ENCODE results near the gene IL1RL2.

Gene IL1RL2

DNA sequence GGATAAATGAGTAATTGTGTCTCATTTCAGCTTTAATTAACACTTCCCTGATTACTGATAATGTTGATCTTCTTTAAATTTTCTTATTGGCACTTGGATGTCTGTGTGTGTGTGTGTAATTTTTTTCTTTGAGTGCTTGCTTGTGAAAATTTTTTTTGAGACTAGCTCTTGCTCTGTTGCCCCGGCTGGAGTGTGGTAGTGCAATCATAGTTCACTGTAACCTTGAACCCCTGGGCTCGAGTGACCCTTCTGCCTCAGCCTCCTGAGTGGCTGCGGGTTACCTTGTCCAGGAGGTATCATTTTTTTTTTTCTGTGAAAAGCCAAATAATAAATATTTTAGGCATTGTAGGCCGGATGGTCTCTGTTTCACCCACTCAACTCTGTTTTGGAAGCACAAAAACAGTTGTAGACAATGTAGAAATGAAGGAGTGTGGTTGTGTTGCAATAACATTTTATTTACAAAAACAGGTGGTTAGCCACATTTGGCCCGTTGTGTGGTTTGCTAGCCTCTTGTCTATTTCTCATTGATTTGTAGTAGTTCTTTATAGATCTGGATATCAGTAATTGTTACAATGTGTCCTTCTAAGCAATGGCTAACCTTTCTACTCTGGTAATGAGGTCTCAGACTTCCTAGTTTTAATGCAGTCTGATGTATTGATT, 7.9 kb downstream of the IL1RL2 start:
- no peak for DNase-seq (ENCODE audit: low read depth)

DNA sequence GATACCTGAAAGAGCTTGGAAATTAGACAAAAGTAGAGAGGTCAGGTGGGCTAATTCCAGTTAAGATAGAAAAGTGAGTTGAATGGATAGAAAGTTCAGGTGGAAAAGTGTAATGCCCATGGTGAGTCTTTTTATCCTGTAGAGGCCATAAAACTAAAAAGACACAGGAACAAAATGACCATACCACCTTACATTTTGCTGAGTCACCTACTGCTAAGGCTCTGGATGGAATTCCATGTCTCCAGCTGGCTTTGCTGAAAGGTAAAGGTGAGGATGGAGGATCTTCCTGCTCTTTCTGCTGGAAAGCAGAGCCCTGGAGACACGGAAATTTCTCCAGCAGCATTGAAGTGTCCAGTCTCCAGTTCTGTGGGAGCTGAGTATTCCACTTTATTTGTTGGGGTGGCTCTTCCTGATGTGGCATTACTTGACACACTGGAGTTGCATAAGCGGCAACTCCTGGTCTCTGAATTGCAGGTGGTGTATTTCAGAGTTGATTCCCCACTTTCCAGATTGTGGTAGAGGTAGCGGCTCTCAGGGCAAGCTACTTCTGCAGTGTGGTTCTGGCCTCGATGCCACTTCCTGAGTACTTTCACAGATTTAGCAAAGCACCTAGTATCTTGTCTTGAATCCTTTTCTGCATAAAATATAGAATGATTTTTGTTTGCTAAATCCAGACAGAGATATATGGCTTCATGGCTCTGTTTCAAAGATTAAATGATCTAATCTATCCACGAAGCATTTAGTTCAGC, 10.7 kb downstream of the IL1RL2 start:
- no peak for DNase-seq (ENCODE audit: low read depth)

DNA sequence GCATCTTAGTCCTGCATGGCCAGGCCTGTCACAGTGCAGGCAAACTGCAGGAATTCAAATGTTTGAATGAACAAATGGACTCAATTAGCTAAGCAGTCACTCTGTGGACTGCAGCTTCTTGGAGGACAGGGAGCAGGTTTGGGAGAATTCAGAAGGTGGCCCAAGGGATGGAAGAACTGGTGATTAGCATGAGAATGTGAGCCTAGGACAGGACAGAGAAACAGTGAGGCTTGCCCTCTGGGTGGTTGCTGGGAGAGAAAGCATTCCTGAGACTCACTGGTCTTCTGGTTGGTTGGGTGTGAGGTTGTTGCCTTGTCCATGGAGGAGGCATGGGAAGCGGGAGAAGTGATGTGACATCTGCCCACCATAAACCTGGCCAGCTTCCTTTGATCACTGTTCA, 13.7 kb downstream of the IL1RL2 start:
- no peak for DNase-seq (ENCODE audit: low read depth)

DNA sequence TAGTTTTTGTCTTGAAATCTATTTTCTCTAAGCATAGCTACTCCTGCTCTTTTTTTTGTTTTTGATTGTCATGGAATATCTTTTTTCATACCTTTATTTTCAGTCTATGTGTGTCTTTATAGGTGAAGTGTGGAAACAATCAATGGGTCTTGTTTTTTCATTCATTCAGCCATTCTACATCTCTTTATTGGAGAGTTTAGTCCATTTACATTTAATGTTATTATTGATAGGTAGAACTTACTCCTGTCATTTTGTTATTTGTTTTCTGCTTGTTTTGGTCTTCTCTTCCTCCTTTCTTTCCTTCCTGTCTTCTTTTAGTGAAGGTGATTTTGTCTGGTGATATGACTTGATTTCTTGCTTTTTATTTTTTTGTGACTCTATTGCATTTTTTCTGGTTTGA, 17.8 kb downstream of the IL1RL2 start:
- no peak for DNase-seq (ENCODE audit: low read depth)

DNA sequence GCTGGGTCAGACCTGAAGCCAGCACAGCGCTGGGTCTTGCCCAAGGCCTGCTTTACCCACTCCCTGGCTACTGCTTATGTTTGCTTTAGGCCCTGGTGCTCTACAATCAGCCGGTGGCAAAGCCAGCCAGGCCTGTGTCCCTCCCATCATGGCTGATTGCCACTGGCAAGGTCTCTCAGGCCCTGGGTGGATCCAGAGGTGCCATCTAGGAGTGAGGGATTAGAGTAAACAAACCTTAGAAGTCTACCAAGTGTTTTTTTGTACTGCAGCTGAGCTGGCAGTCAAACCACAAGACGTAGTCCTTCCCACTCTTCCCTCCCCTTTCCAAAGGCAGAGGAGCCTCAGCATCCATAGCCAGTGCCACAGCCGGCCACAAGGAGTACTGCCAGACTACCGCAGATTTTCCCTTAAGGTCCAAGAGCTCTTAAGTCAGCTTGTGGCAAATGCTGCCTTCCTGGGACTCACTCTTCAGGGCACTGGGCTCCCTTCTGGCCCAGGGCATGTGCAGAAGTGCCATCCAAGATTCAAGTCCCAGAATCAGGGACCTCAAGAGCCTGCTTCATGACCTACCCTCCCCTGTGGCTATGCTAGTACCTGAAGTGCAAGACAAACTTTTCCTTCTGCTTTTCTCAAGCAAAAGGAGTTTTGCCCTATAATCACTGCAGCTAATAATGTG, 20.0 kb downstream of the IL1RL2 start:
- DNase-seq (ENCODE audit: low read depth) = no peak

DNA sequence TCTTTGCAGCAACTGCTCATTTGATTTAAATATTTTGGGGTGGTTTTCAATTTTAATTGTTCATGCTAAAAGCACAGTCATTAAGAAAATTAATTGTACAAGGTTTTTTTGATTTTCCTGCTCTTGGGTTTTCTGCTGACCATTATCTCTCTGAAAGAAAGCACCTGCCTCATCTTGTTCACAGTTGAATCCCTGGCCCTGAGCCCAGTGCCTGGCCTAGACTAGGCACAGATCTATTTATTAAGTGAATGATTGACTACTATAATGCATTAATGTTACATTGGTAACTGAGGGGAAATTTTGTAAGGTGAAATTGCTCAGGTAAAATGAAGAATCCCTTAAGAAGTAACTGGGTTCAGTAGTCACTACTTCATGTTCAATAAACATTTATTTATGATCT, 22.0 kb downstream of the IL1RL2 start:
- DNase-seq (ENCODE audit: low read depth) = no peak

DNA sequence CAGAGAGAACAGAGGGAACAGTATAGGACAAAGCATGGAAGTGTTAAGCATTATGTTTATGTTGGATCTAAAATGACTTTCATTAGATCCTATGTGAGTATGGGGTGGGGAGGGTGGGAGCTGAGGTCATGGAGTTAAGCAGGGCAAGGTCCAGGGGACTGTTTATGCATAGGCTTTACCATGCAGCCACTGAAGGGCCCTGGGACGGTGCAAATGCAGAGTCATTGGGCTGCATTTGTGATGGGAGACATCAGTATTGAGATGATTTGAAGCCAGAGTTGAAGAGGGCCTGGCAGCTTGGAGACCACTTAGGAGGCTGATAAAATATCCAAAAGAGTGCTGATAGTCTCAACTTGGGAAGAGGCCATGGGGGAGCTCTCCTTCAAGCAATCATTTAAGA, 22.7 kb downstream of the IL1RL2 start:
- no peak for DNase-seq (ENCODE audit: low read depth)

DNA sequence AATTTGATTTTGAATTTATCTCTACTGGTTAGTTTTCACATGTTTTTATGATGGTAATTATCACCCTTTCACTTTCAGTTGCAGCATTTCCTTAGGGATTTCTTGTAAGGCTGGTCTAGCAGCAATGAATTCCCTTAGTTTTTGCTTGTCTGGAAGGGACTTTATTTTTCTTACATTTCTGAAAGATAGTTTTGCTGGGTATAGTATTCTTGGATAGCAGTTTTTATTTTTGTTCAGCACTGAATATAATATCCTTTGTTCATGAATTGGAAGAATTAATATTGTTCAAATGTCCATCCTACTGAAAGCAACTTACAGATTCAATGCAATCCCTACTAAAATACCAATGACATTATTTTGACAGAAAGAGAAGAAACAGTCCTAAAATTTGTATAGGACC, 30.2 kb downstream of the IL1RL2 start:
- DNase-seq (ENCODE audit: low read depth) = no peak

DNA sequence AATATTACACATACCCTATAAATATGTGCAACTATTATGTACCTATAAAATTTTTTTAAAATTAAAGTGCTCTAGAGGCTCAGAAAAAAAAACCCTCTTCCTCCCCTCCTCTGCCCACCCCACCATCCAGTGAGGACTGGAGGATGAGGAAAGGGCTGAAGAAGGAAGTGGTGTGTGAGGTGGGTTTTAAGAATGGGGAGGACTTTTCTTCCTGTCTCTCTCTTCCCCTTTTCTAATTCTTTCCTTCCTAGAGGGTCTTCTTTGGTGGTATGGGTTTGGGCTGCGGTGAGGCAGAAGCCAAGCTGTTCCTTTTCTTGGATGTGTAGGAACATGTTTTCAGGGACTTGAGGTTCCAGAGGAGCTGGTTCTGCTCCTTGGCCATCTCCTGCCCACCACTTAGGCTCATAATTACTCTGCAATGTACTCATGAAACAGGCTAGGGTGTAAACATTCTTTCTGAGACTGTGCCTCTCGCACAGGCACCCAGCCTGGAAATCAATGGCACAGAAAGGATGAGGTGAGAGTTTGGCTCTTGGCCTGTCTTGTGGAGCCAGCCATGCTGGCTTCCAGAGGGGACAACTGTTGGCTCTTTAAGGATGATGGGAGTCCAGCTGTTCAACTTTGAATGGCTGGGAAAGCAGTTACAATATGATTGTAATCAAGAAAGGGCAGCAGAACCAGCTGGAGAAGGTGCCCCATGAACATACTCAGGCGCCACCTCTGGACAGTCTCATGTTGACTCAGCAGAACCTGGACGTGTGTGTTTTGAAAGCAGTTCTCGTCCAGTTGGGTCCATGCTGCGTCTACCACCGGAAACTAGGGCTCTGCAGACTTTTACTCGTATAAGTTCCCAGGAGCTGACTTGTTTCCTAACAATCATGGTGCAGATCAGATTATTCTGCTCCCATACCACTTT, 38.3 kb downstream of the IL1RL2 start:
- no peak for DNase-seq (ENCODE audit: low read depth)

DNA sequence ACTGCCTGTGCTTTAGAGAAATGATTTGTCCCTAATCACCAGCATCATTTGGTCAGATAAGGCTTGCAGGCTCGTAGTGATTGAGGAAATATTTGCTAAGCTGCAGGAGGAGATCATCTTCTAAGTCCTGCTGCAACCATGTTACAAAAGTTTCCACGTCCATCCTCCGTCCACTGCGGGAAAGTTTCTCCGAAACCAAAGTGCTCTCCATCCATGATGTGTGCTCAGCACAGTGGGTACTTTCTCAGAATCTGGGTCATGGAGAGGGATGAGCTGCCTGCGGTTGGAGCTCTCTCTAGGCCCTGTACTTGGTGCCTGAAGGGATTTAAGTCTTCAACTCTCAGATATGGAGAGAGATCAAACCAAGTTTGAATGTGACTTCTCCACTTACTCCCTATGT, 39.3 kb downstream of the IL1RL2 start:
- DNase-seq (ENCODE audit: low read depth) = no peak

DNA sequence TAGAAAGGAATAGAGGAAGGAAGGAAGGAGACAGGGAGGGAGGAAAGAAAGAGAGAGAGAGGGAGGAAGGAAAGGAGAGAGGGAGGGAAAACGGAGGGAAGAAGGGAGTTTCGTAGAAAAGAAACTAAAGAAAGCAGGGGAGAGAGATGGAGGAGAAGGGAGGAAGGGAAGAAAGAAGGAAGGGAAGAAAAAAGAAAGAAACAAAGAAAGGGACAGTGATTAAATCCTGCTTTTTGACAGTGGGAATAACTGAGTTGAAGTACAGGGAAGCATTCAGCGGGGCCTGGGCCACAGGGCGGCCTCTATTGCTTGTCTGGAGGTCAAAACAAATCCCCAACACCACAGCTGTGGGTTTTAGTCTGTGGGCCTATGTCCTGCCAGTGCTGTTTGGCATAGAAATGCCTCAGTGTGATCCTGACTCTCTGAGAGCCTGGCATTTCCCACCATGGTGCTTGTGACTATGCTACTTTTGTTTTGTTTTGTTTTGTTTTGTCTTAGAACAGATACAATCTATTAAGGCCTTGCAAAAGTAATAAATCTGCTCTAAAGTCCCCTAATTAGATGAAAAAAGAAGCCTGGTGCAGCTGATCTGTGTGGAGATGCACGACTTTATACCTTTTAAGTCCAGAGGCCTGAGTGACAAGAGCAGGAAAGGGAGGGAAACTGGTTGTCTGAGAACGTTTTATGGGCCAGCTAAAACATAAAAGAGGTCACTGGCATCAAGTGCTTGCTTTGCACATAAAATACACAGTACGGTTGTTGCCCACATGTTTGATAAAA, 40.0 kb downstream of the IL1RL2 start:
- no peak for DNase-seq (ENCODE audit: low read depth)

DNA sequence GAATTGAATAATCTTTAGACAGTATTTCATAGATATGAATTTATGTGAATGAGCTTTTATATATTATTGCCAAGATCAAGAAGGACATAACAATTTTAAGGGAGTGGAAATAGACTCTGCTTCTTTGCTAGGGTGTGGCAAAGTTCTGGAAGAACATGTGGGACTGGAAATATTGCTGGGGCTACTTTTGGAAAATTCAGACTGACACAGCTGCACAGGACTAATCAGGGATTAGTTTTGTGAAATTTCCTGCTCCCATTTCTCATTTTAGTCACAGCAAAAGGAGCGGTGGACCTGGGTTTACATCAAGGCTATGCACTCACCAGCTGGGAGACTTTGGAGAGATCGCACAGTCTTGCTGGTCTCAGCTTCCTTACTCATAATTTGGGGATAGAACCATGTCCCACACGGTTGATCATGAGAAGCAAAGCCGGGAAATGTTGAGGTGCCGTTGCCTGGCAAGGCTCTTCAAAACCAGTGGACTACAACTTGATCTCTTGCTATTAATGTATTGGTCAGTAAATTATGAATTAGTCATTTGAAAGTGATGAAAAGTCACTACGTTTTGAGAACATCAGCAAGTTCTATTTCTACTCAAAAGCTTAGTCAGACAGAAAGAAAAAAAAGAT, 42.4 kb downstream of the IL1RL2 start:
- no peak for DNase-seq (ENCODE audit: low read depth)

DNA sequence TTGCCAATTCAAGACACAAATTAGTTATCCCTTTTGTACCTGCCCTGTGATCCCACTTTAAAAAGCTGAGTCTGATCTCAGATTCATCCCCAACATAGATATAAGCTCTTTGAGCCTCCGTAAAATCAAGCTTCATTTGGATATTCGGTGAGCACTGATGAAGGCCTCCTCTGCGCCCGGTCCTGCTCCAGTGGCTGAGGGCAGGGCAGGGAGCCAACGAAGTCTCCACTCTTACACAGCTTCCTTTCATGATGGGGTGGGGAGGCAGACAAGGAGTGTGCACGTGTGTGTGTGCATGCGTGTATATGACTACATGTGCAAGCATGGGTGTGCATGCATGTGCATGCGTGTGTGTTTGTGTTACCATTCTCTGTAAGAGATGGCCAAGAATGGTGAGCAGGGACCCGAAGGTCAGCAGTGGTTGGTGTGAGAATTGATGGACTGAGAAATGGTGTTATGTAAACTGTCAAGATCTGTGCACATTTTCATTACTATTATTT, 43.6 kb downstream of the IL1RL2 start:
- DNase-seq (ENCODE audit: low read depth) = no peak

DNA sequence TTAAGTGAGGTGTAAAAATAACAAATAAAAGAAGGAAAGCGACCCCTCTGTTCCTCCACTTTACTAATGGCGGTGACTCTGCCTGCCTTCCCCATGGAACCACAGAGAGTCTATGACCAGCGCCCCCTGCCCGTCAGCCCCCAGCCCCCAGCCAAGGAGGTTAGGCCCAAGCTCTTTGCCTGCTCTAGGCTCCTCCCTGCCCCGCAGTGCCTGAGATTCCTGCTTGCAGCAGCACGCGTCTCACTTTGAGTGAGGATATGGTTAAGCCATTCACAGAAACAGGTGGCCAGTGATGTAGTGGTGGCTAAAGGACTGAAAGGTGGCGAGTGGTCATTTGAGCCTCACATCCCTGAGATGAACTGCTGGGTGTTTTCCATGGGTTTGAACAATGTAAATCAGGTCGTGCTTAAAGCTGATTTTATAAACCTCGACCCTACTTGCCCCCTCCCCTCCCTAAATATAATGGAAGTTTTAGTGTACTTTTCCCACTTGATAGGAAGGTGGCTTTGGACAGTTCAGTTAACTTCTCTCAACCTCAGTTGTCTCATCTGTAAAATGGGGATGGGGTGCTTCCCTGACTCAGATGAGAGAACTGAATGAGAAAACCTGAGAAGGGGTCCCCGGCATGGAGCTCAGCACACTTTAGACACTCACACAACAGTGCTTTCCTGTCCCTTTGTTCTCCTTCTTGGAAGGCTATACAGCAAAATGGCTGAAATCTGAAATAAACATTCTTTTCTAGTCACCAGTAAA, 46.5 kb downstream of the IL1RL2 start:
- no peak for DNase-seq (ENCODE audit: low read depth)

DNA sequence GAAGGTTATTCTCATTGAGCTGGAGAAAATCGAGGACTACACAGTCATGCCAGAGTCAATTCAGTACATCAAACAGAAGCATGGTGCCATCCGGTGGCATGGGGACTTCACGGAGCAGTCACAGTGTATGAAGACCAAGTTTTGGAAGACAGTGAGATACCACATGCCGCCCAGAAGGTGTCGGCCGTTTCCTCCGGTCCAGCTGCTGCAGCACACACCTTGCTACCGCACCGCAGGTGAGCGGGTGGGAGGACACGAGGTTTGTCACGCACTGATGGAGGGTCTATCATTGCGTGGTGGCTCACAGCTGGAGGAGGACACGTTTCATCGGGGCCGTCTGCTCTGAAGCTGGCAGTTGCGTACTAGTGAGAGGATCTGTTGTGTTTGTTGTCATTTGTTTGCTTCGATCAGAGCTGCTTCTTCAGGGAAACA, 48.2 kb downstream of the IL1RL2 start:
- no peak for DNase-seq (ENCODE audit: low read depth)

DNA sequence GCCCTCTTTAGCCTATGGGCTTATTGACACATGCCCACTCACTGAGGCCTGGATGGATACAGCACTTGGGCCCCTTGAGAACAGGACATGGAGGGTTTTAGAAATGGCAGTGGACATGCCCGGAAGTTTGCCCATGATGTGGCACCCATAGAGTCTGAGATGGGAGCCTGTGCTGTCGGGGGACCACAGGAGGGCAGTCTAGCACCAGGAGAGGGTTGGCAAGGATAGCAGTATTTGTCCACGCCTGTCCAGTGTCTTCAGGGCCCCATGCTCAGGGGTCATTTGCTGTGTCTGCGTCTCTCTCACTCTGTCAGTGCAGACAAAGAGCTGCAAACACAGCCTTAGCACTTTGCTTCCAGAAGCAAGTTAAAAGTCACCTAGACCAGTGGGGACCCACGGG, 48.7 kb downstream of the IL1RL2 start:
- DNase-seq (ENCODE audit: low read depth) = no peak

DNA sequence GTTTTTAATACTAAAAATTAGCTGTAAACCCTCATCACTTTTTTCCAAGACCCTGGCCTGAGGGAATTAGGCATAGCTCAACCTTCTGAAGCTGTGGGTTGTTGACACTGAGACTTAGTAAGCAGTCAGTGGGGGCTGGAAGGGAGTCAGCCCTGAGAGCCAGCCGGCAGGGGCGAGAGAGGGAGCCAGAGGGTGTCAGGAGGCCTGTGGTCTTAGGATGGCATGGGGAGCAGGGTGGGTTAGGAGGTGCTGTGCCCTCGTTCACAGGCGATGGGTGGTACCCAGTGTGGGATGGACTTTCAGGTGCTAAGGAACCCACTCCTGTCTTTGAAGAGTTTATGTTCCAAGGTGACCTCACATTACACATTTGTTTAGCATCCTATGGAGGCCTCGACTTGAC, 49.3 kb downstream of the IL1RL2 start:
- no peak for DNase-seq (ENCODE audit: low read depth)

DNA sequence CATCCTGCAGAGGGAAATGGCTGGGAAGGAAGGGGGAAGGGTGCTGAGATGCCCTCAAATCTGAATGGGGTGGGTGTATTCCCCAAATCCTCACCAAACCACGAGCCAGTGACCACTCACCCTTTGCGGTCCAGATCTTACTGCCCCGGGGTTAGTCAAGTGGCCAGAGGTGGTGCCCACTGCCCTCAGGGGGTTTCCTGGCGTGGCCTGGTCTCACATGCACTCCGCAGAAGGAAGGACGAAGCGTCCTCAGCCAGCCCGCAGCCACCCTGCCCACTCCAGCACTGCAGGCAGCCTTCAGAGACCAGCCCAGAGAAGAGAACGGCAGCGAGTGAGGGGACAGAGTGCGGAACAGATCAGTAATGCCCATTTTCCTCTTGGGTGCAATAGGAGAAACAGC, 50.4 kb downstream of the IL1RL2 start:
- DNase-seq (ENCODE audit: low read depth) = no peak

DNA sequence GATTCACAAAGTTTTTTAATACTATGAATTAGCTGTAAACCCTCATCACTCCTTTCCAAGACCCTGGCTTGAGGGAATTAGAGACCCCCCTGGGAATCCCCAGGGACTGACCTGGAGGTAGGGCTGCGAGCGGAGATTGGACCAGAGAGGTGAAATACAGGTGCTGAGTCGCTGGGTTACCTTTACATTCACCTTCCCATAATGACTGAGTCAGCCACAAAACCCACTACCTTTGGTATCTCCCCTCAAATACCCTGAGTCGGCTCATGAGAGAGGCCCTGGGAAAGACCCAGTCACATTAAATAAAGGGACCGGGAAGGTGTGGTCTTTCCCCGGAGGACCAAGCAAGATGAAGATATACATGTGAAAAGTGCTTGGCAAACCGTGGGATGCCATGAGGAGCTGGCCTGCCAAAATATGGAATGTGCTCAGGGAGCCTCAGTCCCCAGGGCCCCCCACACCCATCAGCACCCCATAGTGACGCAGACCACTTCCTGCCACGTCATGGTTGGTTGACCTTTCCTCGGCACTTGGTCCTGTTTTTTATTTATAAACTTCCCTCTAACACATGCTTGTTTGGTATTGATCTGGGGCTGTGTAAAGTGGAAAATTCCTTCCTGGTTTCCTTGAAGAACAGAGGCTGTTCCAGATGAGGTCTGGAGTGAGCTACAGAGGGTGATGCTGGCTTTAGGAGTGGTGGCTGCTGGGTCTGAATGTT, 51.4 kb downstream of the IL1RL2 start:
- DNase-seq (ENCODE audit: low read depth) = no peak

Data from GM04504 (cell line).